Vagina (tissue), 2 donors: Measurements from ENCODE around the gene C1orf174.

ENCODE experiments used
- CTCF ChIP-seq, 3 experiments: fragments of 450-650 bp in 2 of 3; fragments of 200-600 bp in 1 of 3; sonication (generic) in 1 of 3; IDR thresholded peaks; one replicate each; pipeline ENCODE4 v1.5.1; 2017 to 2019; ENCODE audit warnings: antibody characterized with exemption in 3 of 3, mild to moderate bottlenecking in 2 of 3, moderate library complexity in 2 of 3
- POLR2A ChIP-seq, 2 donors: fragments of 450-650 bp; IDR thresholded peaks; one replicate each; pipeline ENCODE4 v1.6.1; 2017; ENCODE audit warnings: antibody characterized with exemption in 2 of 2, mild to moderate bottlenecking in 2 of 2, moderate library complexity in 2 of 2

- TF ChIP-seq POLR2A (IDR thresholded peaks at IDR 0.05): no peak
- TF ChIP-seq CTCF (IDR thresholded peaks at IDR 0.05): no peak
These were observed 320 bp downstream of the C1orf174 start for GRCh38 chr1:3899754-3900149.
